Activated CD4-positive, alpha-beta T cell treated with anti-CD3 and anti-CD28 coated beads, Interleukin-2, Interleukin-6, amounts not matched to agents 100 ng/mL and 50 ng/mL, durations not matched to agents 16 hours and 8 hours (primary cell): ENCODE results near the gene KDM7A.
"Not testable (repeated sequence)": the region's sequence is repeated elsewhere in the genome, so short reads cannot be mapped to it uniquely, and the experiment has no call there.

Experiments
- DNase-seq: peaks from one replicate; pipeline ENCODE4 v3.0.0-alpha.2; 2020

The KDM7A gene

GRCh38 chr7:140200061-140200989, 23.5 kb upstream of the KDM7A start:
- DNase-seq: no peak

GRCh38 chr7:140197938-140198337, 21.2 kb upstream of the KDM7A start:
- DNase-seq: no peak

DNA sequence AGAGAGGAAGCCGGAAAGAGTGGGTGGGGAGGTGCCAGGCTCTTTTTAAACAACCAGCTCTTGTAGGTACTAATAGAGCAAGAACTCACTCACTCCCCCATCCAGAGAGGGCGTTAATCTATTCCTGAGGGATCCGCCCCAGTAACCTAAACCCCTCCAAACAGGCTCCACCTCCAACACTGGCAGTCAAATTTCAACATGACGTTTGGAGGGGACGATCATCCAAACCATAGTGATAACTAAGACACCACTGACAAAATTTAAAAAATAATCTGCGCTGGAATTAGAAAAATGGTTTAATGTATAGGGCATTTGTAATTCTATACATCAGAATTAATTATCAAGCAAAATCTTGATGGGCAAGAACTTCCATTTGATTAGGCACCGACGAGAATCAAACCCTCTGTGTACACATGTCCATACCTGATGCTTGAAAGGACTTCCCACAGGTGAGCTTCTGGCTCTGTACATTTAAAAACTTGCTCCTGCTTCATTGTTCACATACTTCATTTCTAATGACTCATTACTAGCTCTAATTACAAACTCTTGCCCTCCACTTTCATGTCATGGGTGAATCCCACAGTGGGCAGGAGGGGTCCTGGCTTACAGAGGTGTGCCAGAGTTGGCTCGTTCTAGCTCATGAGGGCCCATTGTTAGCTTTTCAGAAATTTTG, 20.6 kb upstream of the KDM7A start:
- DNase-seq: no peak

- DNase-seq: no peak
These were observed 19.8 kb upstream of the KDM7A start for GRCh38 chr7:140196361-140197217.

GRCh38 chr7:140195859-140196258, 19.1 kb upstream of the KDM7A start:
- DNase-seq: no peak

GRCh38 chr7:140192620-140193019, 15.8 kb upstream of the KDM7A start:
- DNase-seq: no peak

DNA sequence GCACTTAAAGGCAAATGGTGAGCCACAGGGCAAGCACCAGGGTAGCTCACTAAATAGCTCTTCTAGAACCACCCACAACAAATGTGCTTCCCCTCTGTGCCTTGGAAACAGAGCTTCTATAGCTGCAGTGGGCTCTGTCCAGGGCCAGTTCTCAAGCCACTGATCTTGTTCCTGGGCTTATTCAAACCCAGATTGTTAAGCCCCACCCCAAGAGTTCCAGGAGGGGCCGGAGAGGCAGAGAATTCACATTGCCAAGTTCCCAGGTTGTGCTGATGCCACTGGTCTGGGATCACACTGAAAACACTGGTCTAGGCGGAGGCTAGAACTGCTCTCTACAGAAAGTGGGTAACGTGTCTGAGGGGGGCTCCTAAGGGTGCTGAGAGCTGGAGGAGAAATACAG, 15.4 kb upstream of the KDM7A start:
- no peak for DNase-seq

DNA sequence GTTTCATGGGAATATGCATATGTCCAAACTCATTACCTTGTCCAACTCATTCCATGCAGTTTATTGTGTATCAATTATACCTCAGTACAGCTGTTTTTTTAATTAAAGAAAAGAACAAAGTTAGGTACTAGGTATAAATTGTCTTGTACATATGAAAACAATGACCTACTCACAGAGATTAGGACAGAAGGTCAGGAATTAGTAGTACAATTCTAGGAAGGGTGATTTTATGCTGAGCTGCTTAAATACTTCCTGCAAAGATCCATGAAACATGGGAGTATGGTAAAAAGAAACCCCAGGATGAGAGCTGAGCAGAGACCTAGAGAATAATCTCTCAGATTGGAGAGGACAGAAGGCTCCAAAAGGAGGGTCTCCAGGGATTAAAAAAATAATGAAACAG, 13.8 kb upstream of the KDM7A start:
- DNase-seq: no peak

DNA sequence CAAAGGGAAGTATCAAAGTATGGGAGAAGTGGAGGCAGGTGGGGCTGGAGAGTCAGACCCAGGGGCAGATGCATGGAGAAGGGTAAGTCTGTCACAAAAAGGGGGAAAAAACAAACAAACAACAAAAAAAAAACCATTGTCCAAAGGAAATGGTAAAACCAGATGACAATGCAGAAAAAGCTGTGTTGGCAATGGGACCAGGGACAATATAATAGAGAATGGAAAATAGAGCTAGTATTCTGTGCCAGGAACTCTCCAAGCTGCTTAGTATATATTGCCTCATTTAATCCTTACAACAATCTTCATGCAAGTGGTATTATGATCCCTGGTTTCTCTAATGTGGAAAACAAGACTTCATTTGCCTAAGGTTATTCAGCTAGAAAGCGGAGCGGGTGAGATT, 13.1 kb upstream of the KDM7A start:
- DNase-seq: no peak

GRCh38 chr7:140182917-140183316, 6.1 kb upstream of the KDM7A start:
- no peak for DNase-seq

DNA sequence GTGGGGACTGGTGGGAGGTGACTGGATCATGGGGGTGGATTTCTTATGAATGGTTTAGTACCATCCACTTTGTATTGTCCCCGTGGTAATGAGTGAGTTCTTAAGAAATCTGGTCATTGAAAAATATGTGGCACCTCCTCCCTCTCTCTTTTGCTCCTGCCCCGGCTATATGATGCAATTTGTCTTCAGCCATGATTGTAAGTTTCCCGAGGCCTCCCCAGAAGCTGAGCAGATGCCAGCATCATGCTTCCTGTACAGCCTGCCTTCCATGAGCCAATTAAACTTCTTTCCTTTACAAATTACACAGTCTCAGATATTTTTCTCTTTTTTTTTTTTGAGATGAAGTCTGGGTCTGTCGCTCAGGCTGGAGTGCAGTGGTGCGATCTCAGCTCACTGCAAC, 2.6 kb upstream of the KDM7A start:
- no peak for DNase-seq

- DNase-seq: no peak
These were observed 571 bp downstream of the KDM7A start for GRCh38 chr7:140176122-140176701.

DNA sequence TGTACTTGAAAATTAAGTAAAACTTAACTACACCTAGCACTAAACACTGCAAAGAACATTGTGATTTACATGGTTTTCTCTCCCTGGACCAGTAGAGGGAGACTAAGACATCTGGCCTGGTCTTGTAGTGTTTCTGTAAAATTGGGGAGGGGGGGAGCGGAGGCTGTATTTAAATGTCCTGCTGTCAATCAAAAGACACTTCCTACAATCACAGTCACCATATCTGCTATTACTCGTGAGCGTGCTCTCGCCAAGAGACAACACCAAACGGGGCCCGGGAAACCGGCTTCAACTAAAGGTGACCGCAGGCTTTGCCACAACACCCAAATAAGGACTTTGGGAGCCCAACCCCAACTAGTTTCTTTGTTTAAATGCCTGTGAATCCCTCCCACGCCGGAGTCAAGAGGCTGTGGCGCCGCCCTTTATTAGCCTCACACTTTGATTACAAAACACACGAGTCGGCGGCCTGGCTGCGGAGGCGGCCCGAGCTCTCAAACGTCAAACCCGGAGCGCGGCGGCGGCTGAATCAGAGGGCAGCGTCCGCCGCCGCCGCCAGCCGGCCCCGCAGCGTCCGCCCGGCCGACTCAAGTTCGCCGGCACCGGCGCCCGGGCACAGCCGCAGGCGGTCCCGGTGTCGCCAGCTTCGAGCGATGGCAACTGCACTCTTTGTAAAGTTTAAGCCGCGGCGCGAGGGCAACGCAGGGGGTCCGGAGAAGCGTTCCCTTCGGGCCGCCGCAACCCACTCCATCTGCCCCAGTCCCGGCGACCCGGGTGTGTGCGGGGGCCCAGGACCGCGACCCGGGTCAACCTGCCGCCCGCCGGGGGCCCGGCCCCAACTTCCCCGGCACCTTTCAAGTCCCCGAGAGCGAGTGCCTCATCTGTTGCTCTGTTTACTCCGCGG, 1.3 kb downstream of the KDM7A start:
- peak; percentile 96 for DNase-seq

DNA sequence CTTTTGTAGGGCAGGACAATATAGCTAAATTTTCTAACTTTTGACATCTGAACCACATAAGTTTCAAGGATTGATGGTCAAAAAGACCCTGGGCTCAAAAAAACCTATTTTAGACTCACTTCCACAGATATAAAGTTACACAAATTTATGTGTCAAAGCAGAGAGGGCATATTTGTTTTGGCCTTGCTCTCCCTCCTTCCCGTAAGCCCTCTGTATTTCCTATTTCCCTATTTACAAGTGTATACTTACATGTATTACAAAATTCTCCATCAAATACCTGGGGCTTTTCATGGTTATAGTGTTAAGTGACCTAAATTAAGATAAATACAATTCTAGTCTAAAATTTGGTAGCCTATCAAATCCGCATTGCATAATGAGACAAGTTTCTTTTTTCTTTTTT, 2.6 kb downstream of the KDM7A start:
- DNase-seq: no peak

- DNase-seq: no peak
These were observed 6.4 kb downstream of the KDM7A start for GRCh38 chr7:140170375-140170774.

DNA sequence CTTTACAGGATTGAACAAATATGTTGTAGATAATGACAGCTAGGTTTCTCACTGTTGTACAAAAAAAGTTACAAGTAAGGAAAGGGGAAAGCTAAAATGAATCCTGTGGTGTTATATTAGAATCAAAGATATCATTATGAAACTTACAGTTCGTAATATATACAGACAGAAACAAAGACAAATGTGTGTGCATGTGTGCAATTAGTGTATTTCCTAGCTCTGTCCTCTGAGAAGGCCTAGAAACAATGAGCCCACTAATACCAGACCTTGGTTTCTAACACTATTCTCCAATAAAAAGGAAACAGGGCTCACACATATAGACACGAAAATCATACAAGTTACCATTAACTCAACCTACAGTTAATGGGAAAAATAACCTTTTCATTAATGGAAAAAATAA, 8.0 kb downstream of the KDM7A start:
- peak; percentile 21 for DNase-seq

DNA sequence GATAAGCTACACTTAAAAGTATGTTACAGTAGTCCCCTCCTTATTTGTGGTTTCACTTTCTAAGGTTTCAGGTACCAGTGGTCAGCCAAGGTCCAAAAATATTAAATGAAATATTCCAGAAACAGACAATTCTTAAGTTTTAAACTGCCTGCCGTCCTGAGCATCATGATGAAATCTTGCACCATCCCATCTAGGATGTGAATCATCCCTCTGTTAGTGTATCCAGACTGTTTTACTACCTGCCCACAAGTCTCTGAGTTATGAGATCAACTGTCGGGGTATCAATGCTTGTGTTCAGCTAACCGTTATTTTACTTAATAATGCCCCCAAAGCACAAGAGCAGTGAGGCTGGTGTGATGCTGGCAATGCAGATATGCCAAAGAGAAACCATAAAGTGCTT, 11.4 kb downstream of the KDM7A start:
- peak; percentile 46 for DNase-seq

GRCh38 chr7:140162081-140162480, 14.7 kb downstream of the KDM7A start:
- DNase-seq: not testable (repeated sequence)

DNA sequence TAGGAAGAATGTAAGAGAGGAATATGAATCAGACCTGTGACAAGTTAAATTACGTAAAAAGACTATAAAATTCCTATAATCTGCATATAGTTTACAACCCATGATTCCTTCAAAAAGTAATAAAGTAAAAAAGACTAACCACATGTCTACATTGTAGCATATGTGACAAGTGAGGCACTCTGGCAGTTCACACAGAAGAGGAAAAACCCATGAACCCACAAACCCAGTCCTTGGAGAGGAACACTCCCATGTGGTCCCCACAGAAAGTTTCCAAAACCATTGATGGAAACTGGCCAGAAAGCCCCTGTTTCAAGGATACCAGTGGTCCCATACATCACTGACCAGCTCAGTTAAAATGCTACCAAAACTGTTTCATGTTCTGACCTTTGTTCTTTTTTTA, 15.7 kb downstream of the KDM7A start:
- no peak for DNase-seq

- no peak for DNase-seq
These were observed 16.5 kb downstream of the KDM7A start for GRCh38 chr7:140160308-140160707.

- no peak for DNase-seq
These were observed 17.3 kb downstream of the KDM7A start for GRCh38 chr7:140159497-140159896.
